GM23338 (cell line): ENCODE data around the gene DNAH8. TPM values are rescaled to one million over a fixed set of nuclear protein-coding genes. Genes with fewer than 3 reads are reported as not detected.

Experiments used
- ATAC-seq: fragments of 200-7000 bp; cut with Tn5 transposase; 3 replicates; pipeline ENCODE4 v1.9.1; 2020
- DNase-seq: peaks from one replicate; pipeline ENCODE4 v3.0.0-alpha.2; 2015; ENCODE audit warnings: low spot score
- H2AFZ ChIP-seq: fragments of 200-600 bp; sonication (generic); 2 replicates; pipeline ENCODE4 v1.8.0; 2016; ENCODE audit warnings: antibody characterized with exemption, mild to moderate bottlenecking, moderate library complexity
- H3F3A ChIP-seq: fragments of 200-600 bp; sonication (generic); replicated peaks from 2 replicates; pipeline ENCODE4 v1.8.0; 2017; ENCODE audit warnings: antibody characterized with exemption, mixed run types, low read depth
- H3K27ac ChIP-seq: fragments of 200-600 bp; sonication (generic); 2 replicates; pipeline ENCODE4 v1.6.1; 2016; ENCODE audit warnings: low read depth
- H3K27me3 ChIP-seq: fragments of 200-600 bp; sonication (generic); 2 replicates; pipeline ENCODE4 v1.8.0; 2016; ENCODE audit warnings: mild to moderate bottlenecking, mixed run types, moderate library complexity; ENCODE audit not compliant: insufficient read depth
- H3K36me3 ChIP-seq: fragments of 200-600 bp; sonication (generic); 2 replicates; pipeline ENCODE4 v1.8.0; 2016; ENCODE audit warnings: mild to moderate bottlenecking; ENCODE audit not compliant: insufficient read depth
- H3K4me1 ChIP-seq: fragments of 200-600 bp; sonication (generic); 2 replicates; pipeline ENCODE4 v1.8.0; 2016; ENCODE audit warnings: mild to moderate bottlenecking, moderate library complexity; ENCODE audit not compliant: insufficient read depth
- H3K4me2 ChIP-seq: fragments of 200-600 bp; sonication (generic); 2 replicates; pipeline ENCODE4 v1.7.1; 2017; ENCODE audit warnings: mixed run types
- H3K4me3 ChIP-seq: fragments of 200-600 bp; sonication (generic); 2 replicates; pipeline ENCODE4 v1.6.1; 2016; ENCODE audit warnings: mixed run types
- H3K79me2 ChIP-seq: fragments of 200-600 bp; sonication (generic); replicated peaks from 2 replicates; pipeline ENCODE4 v1.8.0; 2017; ENCODE audit warnings: mild to moderate bottlenecking; ENCODE audit not compliant: insufficient read depth
- H3K9me2 ChIP-seq: fragments of 200-600 bp; sonication (generic); 2 replicates; pipeline ENCODE4 v1.8.0; 2017; ENCODE audit not compliant: insufficient read depth
- H4K20me1 ChIP-seq: fragments of 200-600 bp; sonication (generic); replicated peaks from 2 replicates; pipeline ENCODE4 v1.8.0; 2017; ENCODE audit warnings: mild to moderate bottlenecking; ENCODE audit not compliant: insufficient read depth
- H3K27ac Mint-ChIP-seq: 2 replicates; pipeline ENCODE4 v1.8.0; 2020; ENCODE audit warnings: inconsistent platforms, mild to moderate bottlenecking, moderate library complexity, mixed read lengths
- H3K27me3 Mint-ChIP-seq: 3 replicates; pipeline ENCODE4 v1.8.0; 2022; ENCODE audit warnings: low read depth, mild to moderate bottlenecking, moderate library complexity, mixed read lengths, inconsistent platforms; ENCODE audit not compliant: insufficient read depth, poor library complexity
- H3K36me3 Mint-ChIP-seq: 3 replicates; pipeline ENCODE4 v1.8.0; 2021; ENCODE audit warnings: low read depth, mild to moderate bottlenecking, inconsistent platforms, moderate library complexity, mixed read lengths
- H3K4me1 Mint-ChIP-seq: 3 replicates; pipeline ENCODE4 v1.8.0; 2020; ENCODE audit warnings: mild to moderate bottlenecking, inconsistent platforms, mixed read lengths
- H3K4me3 Mint-ChIP-seq: 3 replicates; pipeline ENCODE4 v1.8.0; 2021; ENCODE audit warnings: moderate library complexity, mild to moderate bottlenecking, inconsistent platforms, mixed read lengths
- H3K9me3 Mint-ChIP-seq: 3 replicates; pipeline ENCODE4 v1.8.0; 2020; ENCODE audit warnings: moderate library complexity, mild to moderate bottlenecking, inconsistent platforms, mixed read lengths
- CREB1 ChIP-seq: fragments of 250-450 bp; sonication (Bioruptor Pico); IDR thresholded peaks from 2 replicates; pipeline ENCODE4 v1.5.0; 2020; ENCODE audit warnings: low read depth, mild to moderate bottlenecking, moderate library complexity
- EZH2phosphoT487 ChIP-seq: fragments of 200-600 bp; sonication (generic); IDR thresholded peaks from one replicate; pipeline ENCODE4 v1.8.1; 2018; ENCODE audit warnings: antibody characterized with exemption; ENCODE audit not compliant: unreplicated experiment
- JUNB ChIP-seq: IDR thresholded peaks from one replicate; pipeline ENCODE4 v1.6.1; 2016; ENCODE audit warnings: antibody characterized with exemption; ENCODE audit not compliant: unreplicated experiment
- NANOG ChIP-seq: IDR thresholded peaks from 2 replicates; pipeline ENCODE4 v1.6.1; 2016; ENCODE audit warnings: antibody characterized with exemption, borderline replicate concordance
- ZNF331 ChIP-seq: fragments of 250-450 bp; sonication (Bioruptor Pico); IDR thresholded peaks from 2 replicates; pipeline ENCODE4 v1.5.0; 2020; ENCODE audit warnings: low read depth, mild to moderate bottlenecking, moderate library complexity
- polyA plus RNA-seq: library from polyadenylated mRNA; unstranded; fragments of >200 nt; fragmentation: Nextera tagmentation; extraction: Ambion mirVana; gene quantifications from 2 replicates; pipeline ENCODE4 v1.2.1, GENCODE V29; 2016
- total RNA-seq: library from RNA; depleted of rRNA; stranded (reverse); fragments of >200 nt; shearing (Covaris generic); gene quantifications from 2 replicates; pipeline ENCODE4 v1.2.3, GENCODE V29; 2014
- TF ChIP-seq, protein P1 (sequence below): IDR thresholded peaks from 2 replicates; pipeline ENCODE4 v1.6.1; 2016; ENCODE audit warnings: antibody characterized with exemption
- TF ChIP-seq, protein P2 (sequence below): fragments of 250-450 bp; sonication (Bioruptor Pico); IDR thresholded peaks from 2 replicates; pipeline ENCODE4 v1.5.0; 2020; ENCODE audit warnings: mild to moderate bottlenecking, moderate library complexity

The DNAH8 gene
- total and polyA plus RNA-seq, 2 experiments from 2014 or later: 0.02 TPM; not detected in 1

DNA sequence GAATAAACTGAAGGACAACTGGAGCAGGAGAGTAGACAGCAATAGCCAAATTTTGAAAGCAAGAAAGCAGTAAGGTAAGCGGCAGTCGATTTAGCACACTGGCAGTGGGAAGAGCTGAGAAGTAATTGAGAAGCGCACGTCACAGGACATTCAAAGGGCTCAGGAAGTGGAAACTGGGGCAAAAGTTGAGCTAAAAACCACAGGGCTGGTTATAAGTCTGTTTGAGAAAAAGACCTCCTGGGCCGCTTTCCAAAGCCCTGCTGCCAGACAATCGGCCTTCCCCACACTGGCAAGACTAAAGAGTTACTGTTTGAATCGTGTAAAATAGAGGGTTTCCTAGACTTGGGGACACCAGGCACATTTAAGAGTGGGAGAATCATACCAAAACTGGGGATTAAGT lies 161.4 kb downstream of the DNAH8 start (continued):
- no peak for TF ChIP-seq EZH2phosphoT487
- no peak for TF ChIP-seq ZNF331
- TF ChIP-seq NANOG: no peak

DNA sequence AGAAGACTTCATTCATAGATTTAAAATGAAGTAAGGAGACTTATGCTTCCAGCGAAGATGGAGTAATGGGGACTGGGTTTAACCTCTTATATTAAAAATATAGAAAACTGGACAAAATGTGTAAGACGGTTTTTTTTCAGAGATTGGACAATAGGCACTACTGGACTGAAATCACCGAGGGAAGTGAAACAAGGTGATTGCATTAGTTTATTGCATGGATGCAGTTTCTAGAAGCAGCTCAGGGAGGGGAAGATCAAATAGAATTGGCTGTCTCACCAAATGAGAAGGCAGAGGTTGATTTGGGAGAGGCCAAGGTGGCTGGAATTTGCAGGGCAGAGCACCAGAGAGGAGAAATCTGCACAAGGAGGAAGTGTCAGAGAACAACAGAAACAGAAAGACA lies 162.6 kb downstream of the DNAH8 start:
- ATAC-seq (no peak), DNase-seq (no peak)
- Histone ChIP-seq H3K4me2 (no peak overlapping the region), H3K36me3 (no peaks in the 10 kb centered on the region), H3K4me1 (peaks cover 10% of the 10 kb centered on the region; the same call in 1 of the 2 replicates), H3K79me2 (no peaks in the 10 kb centered on the region), H3K4me3 (no peak overlapping the region), H3F3A (no peaks in the 10 kb centered on the region), H2AFZ (no peak overlapping the region), H3K27me3 (no peaks in the 10 kb centered on the region), H3K27ac (no peak overlapping the region), H3K9me2 (no peaks in the 10 kb centered on the region), H4K20me1 (no peaks in the 10 kb centered on the region)
- H3K4me1 Mint-ChIP-seq: peaks cover 12% of the 10 kb centered on the region
- no peak overlapping the region for H3K27ac Mint-ChIP-seq
- H3K9me3 Mint-ChIP-seq: no peaks in the 10 kb centered on the region
- no peak overlapping the region for H3K4me3 Mint-ChIP-seq
- H3K36me3 Mint-ChIP-seq: no peaks in the 10 kb centered on the region
- no peaks in the 10 kb centered on the region for H3K27me3 Mint-ChIP-seq
- no peak for TF ChIP-seq CREB1 (CRISPR knock-in tag)
- TF ChIP-seq, protein P1, sequence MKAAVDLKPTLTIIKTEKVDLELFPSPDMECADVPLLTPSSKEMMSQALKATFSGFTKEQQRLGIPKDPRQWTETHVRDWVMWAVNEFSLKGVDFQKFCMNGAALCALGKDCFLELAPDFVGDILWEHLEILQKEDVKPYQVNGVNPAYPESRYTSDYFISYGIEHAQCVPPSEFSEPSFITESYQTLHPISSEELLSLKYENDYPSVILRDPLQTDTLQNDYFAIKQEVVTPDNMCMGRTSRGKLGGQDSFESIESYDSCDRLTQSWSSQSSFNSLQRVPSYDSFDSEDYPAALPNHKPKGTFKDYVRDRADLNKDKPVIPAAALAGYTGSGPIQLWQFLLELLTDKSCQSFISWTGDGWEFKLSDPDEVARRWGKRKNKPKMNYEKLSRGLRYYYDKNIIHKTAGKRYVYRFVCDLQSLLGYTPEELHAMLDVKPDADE: no peak
- no peak for TF ChIP-seq ZNF331
- TF ChIP-seq, protein P2, sequence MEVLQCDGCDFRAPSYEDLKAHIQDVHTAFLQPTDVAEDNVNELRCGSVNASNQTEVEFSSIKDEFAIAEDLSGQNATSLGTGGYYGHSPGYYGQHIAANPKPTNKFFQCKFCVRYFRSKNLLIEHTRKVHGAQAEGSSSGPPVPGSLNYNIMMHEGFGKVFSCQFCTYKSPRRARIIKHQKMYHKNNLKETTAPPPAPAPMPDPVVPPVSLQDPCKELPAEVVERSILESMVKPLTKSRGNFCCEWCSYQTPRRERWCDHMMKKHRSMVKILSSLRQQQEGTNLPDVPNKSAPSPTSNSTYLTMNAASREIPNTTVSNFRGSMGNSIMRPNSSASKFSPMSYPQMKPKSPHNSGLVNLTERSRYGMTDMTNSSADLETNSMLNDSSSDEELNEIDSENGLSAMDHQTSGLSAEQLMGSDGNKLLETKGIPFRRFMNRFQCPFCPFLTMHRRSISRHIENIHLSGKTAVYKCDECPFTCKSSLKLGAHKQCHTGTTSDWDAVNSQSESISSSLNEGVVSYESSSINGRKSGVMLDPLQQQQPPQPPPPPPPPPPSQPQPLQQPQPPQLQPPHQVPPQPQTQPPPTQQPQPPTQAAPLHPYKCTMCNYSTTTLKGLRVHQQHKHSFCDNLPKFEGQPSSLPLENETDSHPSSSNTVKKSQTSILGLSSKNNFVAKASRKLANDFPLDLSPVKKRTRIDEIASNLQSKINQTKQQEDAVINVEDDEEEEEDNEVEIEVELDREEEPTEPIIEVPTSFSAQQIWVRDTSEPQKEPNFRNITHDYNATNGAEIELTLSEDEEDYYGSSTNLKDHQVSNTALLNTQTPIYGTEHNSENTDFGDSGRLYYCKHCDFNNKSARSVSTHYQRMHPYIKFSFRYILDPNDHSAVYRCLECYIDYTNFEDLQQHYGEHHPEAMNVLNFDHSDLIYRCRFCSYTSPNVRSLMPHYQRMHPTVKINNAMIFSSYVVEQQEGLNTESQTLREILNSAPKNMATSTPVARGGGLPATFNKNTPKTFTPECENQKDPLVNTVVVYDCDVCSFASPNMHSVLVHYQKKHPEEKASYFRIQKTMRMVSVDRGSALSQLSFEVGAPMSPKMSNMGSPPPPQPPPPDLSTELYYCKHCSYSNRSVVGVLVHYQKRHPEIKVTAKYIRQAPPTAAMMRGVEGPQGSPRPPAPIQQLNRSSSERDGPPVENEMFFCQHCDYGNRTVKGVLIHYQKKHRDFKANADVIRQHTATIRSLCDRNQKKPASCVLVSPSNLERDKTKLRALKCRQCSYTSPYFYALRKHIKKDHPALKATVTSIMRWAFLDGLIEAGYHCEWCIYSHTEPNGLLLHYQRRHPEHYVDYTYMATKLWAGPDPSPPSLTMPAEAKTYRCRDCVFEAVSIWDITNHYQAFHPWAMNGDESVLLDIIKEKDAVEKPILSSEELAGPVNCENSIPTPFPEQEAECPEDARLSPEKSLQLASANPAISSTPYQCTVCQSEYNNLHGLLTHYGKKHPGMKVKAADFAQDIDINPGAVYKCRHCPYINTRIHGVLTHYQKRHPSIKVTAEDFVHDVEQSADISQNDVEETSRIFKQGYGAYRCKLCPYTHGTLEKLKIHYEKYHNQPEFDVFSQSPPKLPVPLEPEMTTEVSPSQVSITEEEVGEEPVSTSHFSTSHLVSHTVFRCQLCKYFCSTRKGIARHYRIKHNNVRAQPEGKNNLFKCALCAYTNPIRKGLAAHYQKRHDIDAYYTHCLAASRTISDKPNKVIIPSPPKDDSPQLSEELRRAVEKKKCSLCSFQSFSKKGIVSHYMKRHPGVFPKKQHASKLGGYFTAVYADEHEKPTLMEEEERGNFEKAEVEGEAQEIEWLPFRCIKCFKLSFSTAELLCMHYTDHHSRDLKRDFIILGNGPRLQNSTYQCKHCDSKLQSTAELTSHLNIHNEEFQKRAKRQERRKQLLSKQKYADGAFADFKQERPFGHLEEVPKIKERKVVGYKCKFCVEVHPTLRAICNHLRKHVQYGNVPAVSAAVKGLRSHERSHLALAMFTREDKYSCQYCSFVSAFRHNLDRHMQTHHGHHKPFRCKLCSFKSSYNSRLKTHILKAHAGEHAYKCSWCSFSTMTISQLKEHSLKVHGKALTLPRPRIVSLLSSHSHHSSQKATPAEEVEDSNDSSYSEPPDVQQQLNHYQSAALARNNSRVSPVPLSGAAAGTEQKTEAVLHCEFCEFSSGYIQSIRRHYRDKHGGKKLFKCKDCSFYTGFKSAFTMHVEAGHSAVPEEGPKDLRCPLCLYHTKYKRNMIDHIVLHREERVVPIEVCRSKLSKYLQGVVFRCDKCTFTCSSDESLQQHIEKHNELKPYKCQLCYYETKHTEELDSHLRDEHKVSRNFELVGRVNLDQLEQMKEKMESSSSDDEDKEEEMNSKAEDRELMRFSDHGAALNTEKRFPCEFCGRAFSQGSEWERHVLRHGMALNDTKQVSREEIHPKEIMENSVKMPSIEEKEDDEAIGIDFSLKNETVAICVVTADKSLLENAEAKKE: no peak
- TF ChIP-seq JUNB: no peak
